Suppressor macrophage (primary cell): ENCODE measurements around the gene GLOD4.
"Not testable (repeated sequence)": the region's sequence is repeated elsewhere in the genome, so short reads cannot be mapped to it uniquely, and the experiment has no call there.

ENCODE experiments used
- DNase-seq, 4 experiments: peaks; one replicate each; pipeline ENCODE4 v3.0.0-alpha.2; 2020 to 2022

The GLOD4 gene

DNA sequence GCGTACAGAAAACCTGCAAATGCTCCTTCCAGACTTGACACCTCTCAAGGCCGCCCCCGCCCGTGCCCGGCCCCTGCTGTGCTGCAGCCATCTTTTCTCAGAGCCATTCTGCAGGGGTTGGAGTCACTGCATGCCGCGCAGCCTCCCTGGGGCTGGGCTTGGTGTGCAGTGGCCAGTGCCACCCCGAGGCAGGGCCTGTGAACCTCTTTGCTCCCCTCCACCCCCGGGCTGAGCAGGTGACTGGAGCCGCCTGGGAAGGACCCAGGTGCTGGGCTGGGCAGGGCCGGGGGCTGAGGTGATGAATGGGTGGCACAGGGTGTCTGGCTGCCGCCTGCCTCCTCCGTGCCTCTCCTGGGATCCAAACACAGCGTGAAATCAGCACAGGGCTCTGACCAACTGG lies 20.4 kb upstream of the GLOD4 start:
- DNase-seq: no peak

DNA sequence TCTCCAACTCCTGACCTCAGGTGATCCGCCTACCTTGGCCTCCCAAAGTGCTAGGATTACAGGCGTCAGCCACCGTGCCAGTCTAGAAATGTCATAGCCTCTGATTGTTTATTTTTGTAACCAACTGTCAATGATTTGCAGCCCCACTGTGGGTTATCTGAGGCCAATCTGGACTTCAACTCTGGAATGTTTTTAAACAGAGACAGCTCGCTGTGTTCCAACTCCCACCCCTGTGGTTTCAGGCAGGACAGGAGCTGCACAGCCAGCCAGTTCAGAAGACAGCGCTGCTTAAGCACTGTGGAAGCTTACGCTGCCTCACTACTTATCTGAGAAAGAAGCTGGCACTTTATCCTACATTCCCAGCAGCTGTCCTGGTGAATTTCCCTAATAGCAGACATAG lies 19.6 kb upstream of the GLOD4 start:
- DNase-seq: no peak

DNA sequence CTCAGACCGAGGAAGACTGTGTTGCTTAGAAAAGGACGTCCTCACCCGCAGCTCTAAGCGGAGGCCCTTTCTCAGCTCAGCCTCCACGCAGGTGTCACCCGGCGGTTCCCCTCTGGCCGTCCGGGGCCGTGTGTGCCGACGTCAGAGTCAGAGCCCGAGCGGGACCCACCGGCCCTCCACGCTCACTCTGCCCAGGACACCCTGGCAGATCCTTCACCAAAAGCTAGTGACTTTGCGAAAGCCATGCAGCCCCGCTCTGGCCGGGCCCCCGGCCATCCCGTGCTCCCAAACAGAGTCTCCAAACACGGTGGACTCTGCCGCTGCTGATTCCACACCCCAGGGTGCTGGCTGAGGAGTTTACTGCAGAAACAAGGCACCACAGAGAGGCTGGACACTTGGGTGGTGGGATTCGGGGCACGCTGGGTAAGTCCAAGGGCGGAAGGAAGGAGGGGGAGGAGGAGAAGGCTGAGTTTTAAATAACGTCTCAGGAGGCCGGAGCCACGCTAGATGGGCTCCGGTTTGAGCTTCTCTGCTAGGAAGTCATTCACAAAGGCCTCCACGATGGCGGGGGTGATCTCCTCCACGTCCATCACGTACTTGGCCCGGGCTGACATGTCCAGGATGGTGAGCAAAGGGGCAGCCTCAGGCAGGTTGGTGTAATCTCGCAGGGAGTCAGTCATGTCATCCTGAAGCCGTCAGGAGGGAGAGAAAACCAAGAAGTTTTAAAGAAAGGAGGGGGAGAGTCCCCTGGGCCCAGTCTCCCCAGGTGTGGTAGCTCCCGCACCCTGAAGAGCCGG lies 18.6 kb upstream of the GLOD4 start:
- no peak for DNase-seq

DNA sequence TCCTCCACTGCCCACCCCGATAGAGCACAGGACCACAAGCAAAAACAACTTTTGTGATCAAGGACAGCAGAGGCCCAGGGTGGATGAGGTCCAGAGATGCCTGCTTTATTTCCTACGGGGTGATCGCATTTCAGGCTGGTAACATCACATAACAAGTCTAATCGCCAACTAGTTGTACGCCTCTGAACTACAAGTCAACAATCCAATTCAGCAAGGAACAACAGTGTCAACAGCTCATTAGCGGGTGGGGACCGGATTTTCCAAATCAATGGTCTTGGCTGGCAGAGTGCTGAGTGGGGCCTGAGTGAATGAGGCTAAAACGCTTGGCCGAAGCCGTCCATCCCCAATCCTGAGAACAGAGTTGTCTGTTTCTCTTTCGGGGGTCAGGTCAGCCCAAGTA lies 17.2 kb upstream of the GLOD4 start:
- no peak for DNase-seq

DNA sequence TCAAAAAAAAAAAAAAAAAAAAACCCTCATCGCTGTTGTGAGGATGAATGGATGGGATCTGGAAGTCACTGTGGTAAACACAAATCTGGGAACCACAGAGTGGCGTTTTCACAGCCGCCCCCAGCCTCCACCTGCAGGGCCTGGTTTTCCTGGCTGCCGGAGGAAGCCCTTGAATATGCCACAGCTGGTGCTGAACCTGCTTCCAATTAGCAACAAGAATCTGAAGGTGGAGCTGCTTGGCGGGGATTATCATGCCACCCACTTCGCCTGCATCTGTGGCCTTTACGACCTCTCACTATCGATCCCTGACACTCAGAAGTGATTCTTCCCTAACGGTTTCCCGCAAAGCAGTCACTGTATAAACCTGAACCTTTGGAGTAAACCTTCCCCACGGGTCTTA lies 16.2 kb upstream of the GLOD4 start:
- no peak for DNase-seq

DNA sequence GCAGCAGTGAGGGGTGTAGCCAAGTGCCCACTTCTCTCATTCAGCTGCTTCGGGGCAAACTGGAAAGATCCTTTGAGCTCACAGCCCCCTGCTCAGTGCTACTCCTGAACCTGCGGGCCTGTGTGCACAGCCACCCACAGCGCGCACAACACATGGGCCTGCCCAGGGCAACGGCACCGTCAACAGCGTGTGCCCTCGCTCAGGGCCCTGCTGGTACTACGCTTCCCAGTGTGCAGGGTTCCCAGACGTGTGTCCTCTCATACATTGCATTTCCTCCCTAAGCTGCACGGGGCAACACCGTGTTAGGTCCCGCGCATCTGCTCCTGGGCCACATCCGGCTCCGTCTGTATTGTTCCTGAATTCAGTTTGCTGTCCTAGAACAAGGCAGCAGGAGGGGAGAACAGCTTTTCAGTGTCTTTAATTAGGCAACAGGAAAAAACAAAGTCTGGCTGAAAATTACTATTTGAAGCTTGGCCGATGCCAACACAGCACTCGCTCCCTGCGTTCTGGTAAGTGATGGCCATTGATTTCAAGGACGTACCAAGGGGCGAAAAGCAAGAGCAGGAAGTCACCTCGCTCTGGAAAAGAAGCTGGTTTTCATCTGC lies 15.3 kb upstream of the GLOD4 start:
- no peak for DNase-seq

DNA sequence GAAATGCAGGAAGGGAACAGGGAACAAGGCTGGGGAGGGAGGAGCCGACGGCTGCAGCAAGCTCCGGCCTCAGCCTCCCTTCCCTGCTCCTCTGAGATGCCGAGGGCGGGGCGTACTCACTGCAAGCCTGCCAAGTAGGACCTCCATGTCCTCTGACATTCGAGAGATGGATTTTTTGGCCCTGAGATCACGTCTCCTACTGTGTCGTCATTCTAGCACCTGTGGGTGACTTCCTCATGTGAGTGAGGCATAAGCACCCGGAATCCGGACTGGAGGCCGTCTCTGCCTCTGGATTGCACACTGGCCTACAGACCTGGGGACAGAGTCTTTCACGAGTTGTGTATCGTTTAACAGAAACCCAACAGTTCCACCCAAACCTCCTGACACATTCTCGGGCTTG lies 14.5 kb upstream of the GLOD4 start:
- no peak for DNase-seq

DNA sequence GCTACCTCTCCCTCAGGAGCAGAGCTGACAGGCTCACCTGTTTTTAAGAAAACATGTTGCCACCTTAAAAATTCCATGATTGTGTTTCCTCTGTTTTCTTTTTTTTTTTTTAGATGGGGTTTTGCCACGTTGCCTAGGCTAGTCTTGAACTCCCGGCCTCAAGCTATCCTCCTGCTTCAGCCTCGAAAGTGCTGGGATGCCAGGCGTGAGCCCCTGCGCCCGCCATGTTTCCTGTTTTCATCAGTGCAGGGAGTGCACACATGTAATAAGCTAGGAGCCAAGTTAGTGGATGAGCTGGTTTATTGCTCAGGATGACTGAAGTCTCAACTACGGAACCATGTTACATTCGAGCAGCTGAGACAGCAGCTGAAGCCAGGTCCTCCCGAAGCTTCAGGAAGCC lies 13.6 kb upstream of the GLOD4 start:
- DNase-seq: no peak

DNA sequence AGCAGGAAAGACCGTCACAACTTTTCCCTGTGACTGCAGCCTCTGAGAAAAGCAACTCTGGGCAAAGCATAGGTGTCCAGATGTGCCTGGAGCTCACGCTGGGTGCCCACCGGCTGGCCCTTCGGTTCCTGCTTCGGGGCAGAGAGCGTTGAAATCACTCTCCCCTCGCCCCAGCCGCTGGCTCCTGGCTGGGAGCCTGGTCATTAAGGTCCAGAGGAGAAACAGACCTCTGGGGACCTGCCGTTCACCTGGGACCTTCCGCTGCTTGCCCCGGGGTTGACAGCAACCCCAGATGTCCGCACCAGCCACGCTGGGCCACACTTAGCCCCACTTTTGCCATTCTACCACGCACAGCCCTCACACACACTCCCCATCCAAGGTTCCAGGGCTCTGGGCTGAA lies 13.2 kb upstream of the GLOD4 start:
- no peak for DNase-seq

DNA sequence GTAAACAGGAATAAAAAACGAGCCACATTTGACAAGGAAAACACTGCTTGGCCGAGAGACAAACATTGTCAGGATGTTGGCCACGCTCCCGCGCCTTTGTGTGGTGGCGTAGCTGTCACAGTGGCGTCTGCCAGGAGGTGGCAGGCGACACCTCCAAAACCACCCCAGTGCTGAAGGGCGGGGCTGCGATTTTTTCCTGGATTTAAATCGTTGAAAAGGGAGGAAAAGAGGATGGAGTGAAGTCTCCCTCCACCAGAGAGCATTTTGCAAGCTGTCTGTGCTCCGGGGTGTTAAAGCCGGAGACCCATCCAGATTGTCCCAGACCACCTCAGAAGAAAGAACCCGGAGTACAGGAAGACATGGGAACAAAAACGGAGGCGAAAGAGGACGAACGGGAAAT lies 12.8 kb upstream of the GLOD4 start:
- peak; percentile 59 to 80 (median 68) for DNase-seq

DNA sequence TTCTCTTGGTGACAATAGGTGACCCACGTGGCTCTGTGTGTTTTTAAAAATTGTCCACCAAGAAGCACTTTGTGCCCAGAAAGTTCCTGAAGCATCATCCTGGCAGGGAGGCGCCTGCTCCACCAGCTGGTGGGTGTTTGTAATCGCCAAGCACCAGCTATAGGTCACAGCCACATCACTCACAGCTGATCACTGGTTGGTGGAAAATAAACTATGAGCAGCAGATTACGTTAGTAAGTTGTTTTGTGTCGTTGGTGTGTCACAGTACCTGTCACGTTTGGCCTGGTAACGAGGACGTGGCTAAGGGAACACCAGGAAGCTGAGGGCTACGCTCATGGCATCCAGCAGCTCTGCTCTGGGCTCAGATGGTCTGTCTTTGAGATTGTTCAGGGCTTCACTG lies 10.2 kb upstream of the GLOD4 start:
- DNase-seq: no peak

DNA sequence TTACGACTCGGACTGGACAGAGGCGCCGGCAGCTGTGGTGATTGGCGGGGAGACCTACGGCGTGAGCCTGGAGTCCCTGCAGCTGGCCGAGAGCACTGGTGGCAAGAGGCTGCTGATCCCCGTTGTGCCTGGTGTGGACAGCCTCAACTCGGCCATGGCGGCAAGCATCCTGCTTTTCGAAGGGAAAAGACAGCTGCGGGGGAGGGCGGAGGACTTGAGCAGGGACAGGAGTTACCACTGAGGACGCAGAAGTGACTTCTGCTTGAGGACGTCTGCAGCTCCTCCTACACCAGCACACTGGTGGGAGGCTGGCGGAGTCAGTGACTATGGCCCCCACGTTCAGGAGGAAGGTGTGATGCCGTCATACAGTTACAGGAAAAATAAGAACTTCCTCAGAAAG lies 9.7 kb upstream of the GLOD4 start:
- DNase-seq: no peak

DNA sequence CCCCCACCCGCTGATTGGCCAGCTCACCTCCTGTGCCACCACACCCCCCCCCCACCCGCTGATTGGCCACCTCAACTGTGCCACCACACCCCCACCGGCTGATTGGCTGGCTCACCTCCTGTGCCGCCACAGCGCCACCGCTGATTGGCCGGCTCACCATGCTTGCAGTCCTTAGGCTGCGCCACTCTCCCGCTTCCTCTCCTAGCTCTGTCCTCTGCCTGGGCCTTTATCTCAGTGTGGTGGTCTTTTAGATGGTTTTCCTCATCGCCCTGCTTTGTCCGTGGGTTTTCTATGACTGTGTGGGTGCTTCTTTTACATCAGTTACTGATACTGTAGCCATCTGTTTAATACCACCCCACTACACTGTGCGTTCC lies 8.8 kb upstream of the GLOD4 start:
- not testable (repeated sequence) for DNase-seq

DNA sequence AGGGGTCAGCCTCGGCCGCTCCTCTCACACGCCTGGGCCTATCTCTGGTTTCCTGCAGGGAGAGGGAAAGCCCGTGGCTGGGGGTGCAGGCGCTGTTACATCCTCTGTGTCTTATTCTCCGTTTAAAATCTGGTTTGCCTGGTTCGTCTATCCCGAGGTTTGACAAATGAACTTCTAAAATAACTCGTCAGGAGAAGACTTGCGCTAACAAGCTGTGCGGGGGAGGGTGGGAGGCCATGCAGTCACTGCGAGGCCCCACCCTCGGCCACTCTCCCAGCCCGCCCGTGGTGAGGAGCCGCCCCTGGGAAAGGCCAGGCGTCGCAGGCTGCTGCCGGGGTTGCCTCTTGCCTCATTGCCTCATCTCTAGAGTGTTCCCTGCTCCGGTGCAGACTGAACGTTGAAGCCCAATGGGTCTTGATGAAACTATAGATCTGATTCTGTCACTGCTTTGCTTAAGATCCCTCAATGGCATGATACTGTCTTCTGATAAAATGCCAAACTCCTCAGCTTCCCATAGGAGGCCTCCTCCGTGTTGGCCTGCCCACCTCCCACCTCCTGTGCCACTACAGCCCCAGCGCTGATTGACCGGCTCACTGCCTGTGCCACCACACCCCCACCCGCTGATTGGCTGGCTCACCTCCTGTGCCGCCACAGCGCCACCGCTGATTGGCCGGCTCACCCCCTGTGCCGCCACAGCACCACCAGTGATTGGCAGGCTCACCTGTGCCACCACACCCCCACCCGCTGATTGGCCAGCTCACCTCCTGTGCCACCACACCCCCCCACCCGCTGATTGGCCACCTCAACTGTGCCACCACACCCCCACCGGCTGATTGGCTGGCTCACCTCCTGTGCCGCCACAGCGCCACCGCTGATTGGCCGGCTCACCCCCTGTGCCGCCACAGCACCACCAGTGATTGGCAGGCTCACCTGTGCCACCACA lies 8.1 kb upstream of the GLOD4 start:
- not testable (repeated sequence) for DNase-seq

DNA sequence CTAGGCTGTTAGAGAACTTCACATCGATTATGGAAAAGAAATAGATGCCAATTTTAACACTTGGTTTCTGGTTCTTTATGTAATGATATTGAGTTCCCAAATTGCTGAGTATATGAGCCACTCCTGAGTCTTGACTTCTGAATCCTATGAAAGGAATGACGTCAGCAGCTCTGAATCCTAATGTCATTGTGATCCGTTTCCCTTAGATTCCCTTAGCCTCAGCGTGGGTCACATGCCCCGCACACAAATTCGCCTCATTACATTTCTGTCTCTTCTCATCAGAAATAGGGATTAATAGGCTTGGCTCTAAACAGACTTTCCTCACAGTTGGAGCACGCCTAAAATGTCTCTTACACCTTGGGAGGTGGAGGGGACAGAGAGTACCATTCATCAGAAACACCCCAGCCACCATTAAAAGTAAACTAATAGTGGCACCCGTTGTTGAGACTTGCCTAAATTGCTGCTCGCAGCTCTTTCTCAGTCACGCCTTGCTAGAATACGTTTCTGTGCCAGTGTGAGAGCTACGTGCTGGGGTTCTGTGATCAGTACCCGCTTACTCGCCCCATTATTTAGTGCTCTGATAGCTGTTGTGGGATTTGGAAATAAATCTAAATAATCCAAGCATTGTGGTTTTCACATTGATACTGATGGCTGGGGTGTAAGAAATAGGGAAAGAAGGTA lies 7.2 kb upstream of the GLOD4 start:
- no peak for DNase-seq

DNA sequence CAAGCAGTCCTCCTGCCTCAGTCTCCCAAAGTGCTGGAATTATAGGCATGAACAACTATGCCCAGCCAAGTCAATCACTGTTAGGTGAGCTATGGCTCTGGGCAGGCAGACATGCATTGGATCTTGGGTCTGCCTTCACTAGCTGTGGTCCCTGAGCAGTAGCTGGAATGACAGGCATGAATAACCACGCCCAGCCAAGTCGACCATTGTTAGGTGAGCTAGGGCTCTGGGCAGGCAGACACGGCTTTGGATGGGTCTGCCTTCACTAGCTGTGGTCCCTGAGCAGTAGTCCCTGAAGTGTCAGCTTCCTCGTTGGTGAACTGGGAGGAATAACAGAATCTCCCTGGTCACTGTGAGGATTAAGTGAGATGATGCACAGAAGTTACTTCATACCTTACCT lies 6.5 kb upstream of the GLOD4 start:
- no peak for DNase-seq

DNA sequence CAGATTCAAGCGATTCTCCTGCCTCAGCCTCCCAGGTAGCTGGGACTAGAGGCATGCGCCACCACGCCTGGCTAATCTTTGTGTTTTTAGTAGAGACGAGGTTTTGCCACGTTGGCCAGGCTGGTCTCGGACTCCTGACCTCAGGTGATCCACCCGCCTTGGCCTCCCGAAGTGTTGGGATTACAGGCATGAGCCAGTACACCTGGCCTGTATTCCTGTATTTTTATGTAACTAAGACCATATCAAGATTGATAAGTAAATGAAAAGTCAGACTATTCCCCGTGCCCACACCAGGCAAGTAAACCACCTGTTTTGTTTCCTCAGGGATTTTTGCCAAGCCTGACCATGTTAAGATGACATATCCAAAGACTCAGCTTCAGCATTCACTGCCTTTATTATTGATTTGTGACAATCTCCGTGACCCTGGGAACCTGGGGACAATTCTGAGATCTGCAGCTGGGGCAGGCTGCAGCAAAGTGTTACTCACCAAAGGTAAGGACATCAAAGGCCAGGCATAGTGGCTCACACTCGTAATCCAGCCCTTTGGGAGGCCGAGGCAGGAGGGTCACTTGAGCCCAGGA lies 5.7 kb upstream of the GLOD4 start:
- DNase-seq: no peak

DNA sequence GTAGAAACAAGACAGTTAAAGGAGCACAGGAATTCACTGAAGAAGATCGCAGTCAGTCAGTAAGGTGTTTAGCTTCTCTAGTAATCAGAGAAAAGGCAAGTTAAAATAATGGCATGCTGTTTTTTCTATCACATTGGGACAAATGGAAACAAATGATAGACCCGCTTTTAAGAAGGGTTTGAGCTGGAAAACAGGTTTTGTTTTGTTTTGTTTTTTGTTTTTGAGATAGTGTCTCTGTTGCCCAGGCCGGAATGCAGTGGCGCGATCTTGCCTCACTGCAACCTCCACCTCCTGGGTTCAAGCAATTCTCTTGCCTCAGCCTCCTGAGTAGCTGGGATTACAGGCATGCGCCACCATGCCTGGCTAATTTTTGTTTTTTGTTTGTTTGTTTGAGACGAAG lies 3.8 kb upstream of the GLOD4 start:
- not testable (repeated sequence) for DNase-seq

DNA sequence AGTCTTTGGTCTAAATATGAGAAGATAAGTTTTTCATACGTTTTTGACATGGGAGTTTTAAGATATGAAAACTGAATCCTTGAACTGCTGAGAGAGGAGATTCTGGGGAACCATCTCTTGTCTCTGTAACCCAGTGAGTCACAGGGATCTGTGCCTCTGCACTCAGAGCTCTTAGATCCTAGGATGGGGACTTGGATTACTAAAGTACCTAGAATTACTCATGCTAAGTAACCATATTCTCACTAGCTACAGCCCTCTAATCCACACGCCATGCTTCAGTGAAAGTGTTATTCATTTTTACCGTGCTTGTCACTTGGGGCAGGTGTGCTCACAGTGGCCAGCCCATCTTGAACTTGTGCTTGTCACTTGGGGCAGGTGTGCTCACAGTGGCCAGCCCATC lies 2.1 kb upstream of the GLOD4 start:
- no peak for DNase-seq

DNA sequence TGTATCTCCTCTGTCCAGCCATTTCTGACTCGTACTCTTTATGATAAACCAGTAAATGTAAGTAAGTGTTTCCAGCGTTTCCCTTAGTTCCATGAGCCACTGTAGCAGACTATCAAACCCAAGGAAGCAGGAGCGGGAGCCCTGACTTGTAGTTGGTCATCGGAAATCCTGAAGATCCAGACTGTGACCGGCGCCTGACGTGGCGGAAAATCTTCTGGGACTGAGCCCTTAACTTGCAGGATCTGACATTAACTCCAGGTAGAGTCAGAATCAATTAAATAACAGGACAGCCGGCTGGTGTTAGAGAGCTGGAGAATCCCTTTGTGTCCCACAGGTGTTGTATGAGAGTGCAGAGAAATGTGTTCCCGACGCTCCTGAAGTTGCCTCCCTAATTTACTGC lies 4.0 kb downstream of the GLOD4 start:
- no peak for DNase-seq

DNA sequence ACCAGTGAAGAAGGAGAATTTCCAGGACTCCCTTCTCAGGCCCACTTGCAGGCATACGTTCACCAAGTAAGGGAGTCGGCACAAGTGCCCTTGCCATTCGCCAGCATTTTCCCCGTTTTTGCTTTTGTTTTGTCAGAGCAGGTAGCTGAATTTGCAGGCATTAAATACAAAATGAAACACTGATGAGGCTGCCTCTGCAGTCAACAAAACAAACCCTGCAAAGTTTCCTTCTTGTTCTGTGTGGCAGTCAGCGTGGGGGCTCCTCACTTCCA lies 7.8 kb downstream of the GLOD4 start:
- DNase-seq: no peak

DNA sequence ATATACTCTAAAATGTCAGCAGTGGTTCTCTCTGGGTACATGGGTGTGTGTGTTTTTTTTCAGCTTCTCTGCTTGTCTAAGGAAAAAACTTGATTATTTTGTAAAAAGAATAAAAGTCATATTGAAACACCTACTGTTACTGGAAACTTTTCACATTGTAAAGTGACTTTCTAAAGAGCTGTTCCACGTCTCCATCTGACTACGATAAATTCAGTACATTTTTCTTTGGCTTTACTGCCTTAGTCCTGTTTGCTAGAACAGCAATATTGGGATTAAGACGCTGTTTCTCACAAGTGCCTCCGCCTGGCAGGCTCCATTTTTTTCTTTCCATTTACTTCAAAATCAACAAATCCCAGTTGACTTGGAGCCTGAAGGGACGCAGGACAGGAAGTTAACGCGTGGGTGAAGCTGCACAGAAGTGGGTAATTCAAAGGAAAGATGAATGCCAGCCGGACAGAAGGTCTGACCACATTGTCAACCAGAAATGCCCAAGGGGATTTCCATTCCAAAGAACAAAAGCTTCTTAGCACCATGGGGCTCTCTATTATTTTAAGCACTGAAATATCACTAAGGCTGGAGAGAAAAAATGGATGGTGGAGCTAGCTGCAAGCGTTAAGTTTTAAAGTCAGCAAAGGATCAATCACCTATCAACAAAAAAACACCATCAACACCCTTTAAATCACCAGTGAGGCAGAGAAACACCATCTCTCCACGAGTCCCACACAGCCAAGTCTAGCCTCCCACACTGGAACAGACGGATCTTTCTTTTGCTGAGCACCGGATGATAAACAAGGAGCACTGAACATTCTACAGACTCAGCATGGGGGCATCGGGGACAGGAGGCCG lies 8.4 kb downstream of the GLOD4 start:
- no peak for DNase-seq
